ENCODE results near the gene ELFN1.
A peak's percentile ranks its signal among the peaks of the same experiment; 100 is the strongest.

Gene ELFN1

GRCh38 chr7:1678571-1679325, 8.7 kb downstream of the ELFN1 start:
- in situ Hi-C loops (cut with MboI; ENCODE audit: low sequenced_read_pairs, unreplicated experiment), result no loop called here
- TF ChIP-seq CTCF (IDR thresholded peaks at IDR 0.05; ENCODE audit: borderline replicate concordance, control extremely low read depth, extremely low read depth, insufficient read depth, missing control alignments), result no peak
- peak; percentile 19 for DNase-seq (ENCODE audit: low spot score)

DNA sequence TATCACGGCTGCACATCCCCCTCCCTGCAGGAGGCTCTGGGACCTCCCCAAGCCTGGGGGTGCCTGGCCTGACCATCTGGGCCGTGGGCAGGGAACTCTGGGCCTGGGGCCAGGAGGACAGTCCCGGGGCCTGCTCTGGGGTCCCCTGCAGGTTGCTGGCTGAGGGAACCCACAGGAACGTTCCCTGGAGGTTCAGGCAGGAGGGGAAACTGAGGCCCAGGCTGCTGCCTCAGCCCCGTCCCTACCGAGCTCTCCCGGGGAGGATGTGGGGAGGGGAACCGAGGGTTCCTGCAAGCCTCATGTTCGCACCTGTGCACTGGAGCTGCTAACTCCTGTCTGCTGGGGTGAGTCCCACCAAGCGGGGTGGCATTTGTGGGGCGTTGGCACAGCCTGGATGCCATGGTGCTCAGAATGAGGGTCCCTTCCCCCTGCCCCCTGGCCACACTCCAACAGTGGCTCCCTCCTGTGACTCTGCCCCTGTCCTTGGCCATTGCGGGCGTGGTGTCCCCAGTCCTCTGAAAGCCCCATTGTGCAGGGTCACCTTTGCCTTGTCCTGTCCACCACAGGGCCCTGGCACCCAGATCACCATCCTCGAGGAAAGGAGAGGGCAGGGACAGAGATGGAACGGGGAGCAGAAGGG, 9.4 kb downstream of the ELFN1 start:
- peak; percentile 11 for DNase-seq (ENCODE audit: low spot score)
- TF ChIP-seq CTCF (IDR thresholded peaks at IDR 0.05; ENCODE audit: borderline replicate concordance, control extremely low read depth, extremely low read depth, insufficient read depth, missing control alignments), result no peak
- in situ Hi-C loops (cut with MboI; ENCODE audit: low sequenced_read_pairs, unreplicated experiment), result no loop called here

GRCh38 chr7:1679966-1680730, 10.1 kb downstream of the ELFN1 start:
- peak; percentile 5 for DNase-seq (ENCODE audit: low spot score)
- in situ Hi-C loops (cut with MboI; ENCODE audit: low sequenced_read_pairs, unreplicated experiment), result no loop called here
- TF ChIP-seq CTCF (IDR thresholded peaks at IDR 0.05; ENCODE audit: borderline replicate concordance, control extremely low read depth, extremely low read depth, insufficient read depth, missing control alignments), result no peak

DNA sequence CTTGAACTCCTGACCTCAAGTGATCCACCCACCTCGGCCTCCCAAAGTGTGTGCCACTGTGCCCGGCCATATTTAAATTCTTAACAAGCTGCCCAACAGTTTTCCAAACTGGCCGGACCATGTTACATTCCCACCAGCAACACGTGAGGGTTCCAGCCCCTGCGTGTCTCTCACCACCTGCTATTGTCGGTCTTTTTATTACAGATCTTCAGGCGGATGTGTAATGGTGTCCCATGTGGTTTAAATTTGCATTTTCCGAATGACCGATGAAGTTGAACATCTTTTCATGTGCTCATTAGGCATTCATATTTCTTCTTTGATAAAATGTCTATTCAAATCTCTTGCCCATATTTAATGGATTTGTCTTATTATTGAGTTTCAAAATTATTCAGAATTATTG, 11.5 kb downstream of the ELFN1 start:
- in situ Hi-C loops (cut with MboI; ENCODE audit: low sequenced_read_pairs, unreplicated experiment), result no loop called here
- DNase-seq (ENCODE audit: low spot score), result peak; percentile 12
- TF ChIP-seq CTCF (IDR thresholded peaks at IDR 0.05; ENCODE audit: borderline replicate concordance, control extremely low read depth, extremely low read depth, insufficient read depth, missing control alignments), result no peak

- no peak for TF ChIP-seq CTCF (IDR thresholded peaks at IDR 0.05; ENCODE audit: borderline replicate concordance, control extremely low read depth, extremely low read depth, insufficient read depth, missing control alignments)
- in situ Hi-C loops (cut with MboI; ENCODE audit: low sequenced_read_pairs, unreplicated experiment), result no loop called here
- no peak for DNase-seq (ENCODE audit: low spot score)
Observed at GRCh38 chr7:1685000-1685624, 15.0 kb downstream of the ELFN1 start.

DNA sequence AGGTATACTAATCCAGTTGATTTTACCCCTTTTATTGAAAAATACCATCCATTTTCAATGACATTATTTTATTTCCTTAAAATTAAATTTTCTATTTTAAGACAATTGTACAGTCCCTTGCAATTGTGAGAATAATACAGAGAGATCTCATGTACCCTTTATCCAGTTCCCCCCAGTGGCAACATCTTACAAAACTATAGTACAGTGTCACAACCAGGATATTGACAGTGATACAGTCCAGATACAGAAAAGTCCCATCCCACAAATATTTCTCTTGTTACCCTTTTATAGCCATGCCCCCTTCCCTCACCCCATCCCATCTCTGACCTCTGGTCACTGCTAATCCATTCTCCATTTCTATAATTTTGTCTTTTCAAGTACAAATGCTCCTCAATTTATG, 18.5 kb downstream of the ELFN1 start:
- in situ Hi-C loops (cut with MboI; ENCODE audit: low sequenced_read_pairs, unreplicated experiment), result no loop called here
- no peak for TF ChIP-seq CTCF (IDR thresholded peaks at IDR 0.05; ENCODE audit: borderline replicate concordance, control extremely low read depth, extremely low read depth, insufficient read depth, missing control alignments)
- no peak for DNase-seq (ENCODE audit: low spot score)

Measured in GM13976 (cell line).